HG03196 (cell line): ENCODE results near the gene SOS1.
"Not testable (repeated sequence)": the region's sequence is repeated elsewhere in the genome, so short reads cannot be mapped to it uniquely, and the experiment has no call there.

ENCODE experiments used
- ATAC-seq: cut with Tn5 transposase; IDR thresholded peaks from one replicate; pipeline ENCODE4 v1.9.1; 2021; ENCODE audit not compliant: unreplicated experiment

SOS1 gene

GRCh38 chr2:38977047-38977446 lies 143.8 kb downstream of the SOS1 start:
- ATAC-seq = no peak

DNA sequence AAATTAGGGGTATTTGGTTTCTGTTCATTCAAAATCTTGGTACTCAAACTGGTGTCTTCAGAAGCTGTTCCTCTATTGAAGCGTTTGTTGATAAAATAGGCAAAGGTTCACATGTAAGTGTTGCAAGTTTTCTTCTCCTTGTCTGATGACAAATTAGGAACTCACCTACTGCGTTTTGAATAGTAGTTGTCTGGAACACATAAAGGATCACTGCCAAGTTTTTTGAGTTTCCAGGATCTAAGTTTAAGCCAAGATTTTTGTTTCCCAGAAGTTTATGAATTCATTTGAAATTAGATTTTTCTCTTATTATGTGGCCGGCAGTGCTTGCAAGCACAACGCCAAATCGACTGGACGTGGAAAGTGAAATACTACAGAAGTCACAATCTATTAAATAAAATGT lies 145.8 kb downstream of the SOS1 start:
- no peak for ATAC-seq

- no peak for ATAC-seq
Observed at GRCh38 chr2:38973266-38973665, 147.6 kb downstream of the SOS1 start.

DNA sequence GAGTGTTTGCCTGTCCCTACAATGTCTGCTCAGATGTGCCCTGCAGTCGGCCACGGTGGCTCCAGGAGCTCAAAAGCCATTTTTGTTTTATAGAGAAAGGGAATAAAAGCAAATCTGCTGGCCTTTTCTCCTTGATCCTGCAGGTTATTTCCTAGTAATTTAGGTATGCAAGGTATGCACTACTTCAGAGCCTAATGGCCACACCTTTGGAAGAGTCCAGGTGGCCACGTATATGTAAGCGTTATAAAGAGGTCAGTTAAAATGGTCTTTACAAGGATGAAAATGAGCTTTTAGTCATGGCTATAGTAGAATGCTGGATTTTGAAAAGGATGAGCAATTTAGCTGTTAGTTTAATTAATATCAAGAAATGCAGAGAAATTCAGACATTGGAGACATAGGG lies 149.5 kb downstream of the SOS1 start:
- ATAC-seq = no peak

DNA sequence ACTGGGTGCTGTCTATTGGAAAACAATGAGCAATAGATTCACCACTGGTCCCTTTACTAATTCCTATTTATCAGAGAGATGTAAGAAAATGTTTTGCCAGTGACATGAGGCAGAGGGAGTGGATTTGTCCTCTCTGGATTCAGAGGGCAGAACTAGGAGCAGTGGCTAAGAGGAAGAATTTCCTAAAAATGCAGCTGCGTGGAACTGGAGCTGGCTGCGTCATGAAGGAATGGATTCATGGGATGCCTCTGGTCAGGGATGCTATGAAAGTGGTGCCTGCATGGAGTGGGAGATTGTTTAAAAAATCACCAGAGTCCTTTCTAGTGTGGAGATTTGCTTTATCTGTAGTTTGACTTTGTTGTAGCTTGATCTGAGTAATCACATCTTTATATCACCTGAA lies 152.8 kb downstream of the SOS1 start:
- no peak for ATAC-seq

GRCh38 chr2:38966678-38967077 lies 154.2 kb downstream of the SOS1 start:
- ATAC-seq = no peak

DNA sequence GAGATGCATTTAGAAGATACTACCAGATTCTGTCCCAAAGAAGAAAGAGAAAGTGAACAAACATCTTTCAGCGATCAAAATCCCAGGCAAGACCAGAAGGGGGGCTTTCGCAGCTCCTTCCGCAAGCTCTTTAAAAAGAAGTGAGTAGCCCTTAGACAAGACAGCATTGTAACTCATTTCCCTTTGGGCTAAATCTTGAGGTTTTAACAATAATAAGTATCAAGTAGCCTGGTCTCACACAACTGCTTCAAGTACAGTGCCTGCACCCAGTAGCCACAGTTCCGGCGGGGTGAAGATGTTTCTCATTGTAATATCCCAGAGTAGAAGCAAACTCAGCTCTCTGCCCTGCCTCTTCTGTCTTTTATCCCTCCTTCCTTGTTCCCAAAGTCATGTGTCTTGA lies 154.8 kb downstream of the SOS1 start:
- ATAC-seq = no peak

GRCh38 chr2:38960609-38961320 lies 160.1 kb downstream of the SOS1 start:
- ATAC-seq = no peak

GRCh38 chr2:38959938-38960608 lies 160.8 kb downstream of the SOS1 start:
- ATAC-seq = no peak

- ATAC-seq = no peak
Observed at GRCh38 chr2:38959466-38959865, 161.4 kb downstream of the SOS1 start.

- no peak for ATAC-seq
Observed at GRCh38 chr2:38957972-38958371, 162.9 kb downstream of the SOS1 start.

GRCh38 chr2:38951766-38952165 lies 169.1 kb downstream of the SOS1 start:
- ATAC-seq = no peak

GRCh38 chr2:38948995-38949394 lies 171.9 kb downstream of the SOS1 start:
- ATAC-seq = no peak

DNA sequence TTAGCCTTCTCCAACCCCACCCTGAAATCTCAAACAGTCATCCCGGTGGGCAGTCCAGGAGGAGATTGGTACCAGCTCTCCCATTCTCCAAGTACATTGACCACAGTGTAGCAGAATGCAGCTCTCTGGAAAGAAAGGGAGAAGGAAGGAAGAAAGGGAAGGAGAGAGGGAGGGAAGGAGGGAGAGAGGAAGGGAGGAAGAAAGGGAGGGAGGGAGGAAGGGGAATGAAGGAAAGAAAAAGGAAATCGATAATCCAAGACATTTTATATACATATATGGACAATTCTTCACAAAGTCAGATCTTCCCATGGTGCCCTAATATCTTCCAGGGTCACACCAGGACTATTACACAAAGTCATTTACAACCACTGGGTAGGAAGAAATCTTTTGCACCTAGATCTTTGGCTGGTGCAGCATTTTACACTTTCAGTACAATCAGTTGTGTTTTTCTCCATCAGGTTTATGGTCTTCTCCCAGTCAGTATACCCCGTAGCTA lies 172.4 kb downstream of the SOS1 start:
- ATAC-seq = no peak

DNA sequence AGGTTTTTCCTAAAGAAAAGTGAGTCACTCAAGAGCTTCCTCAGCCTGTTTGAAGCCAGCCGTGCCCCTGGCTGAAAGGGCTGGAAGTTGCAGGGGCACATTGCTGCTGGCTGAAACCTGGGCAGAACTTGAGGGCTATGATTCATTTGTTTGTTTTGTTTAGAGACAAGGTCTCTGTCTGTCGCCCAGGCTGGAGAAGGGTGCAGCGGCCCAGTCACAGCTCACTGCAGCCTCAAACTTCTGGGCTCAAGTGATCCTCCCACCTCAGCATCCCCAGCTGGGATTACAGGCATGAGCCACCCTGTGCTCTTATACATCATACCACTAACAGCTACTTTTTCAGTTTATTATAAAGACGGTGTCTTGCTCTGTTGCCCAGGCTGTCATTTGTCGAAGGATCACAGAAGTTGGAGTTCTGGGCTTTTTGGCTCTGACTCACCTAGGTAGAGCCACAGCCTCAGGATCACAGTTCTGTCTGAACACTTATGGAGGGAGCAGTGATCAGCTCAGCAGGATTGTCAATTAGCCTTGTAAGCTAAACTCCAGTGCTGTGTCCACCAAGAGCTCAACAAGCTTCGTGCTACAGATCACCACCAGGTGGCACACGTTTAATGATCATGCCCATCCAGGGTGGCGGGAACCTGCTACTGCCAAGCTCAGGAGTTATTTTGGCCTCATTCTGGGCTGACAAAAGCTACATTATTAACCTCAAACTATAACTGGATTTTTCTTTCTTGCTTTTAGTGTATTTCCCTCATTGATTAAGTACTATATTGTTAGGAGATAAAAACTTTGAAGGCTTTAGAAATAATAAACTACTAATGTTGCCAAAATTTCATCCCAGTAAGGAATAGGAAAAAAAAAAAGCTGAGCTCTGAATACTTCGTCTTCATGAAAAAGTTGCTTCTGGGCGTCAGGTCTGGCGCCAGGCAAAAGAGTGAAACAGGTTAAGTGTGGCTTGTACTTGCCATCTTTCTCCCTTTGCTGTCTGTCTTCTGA lies 173.3 kb downstream of the SOS1 start:
- peak; percentile 73 for ATAC-seq

DNA sequence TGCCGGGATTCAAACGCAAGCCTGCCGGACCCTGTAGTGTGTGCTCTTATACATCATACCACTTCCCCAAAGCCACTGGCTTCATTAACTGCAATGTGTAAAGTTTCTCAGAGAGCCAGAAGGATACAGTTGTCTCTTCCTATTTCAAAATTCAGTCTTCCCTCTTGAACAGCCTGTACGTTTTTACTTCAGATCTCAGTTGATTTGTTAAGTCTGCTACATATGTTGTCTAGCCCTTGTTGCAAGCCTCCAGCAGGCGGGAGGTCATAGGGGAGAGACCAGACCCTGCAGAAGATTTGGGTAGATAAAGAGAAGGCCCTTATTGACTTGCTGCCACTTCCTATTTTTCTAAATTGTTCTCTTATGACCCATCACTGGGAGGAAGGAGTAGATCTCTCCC lies 174.9 kb downstream of the SOS1 start:
- no peak for ATAC-seq

- ATAC-seq = no peak
Observed at GRCh38 chr2:38945372-38945771, 175.5 kb downstream of the SOS1 start.

DNA sequence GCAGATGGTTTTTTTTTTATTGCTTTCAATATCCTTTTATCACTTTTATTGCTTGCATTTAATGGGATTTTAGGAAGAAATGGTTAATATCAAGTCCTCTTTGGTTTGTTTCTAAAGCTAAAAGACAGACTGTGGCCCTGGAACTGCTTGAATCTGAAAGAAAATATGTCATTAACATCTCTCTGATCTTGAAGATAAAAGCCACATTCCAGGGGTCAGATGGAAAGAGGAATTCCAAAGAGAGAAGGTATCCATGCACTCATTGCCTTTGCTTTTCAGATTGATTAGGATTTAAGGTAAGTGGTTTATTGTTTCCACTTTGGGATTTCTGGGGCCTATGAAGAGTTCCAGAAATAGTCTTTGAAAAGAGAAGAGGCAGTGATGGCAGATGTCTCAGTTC lies 177.1 kb downstream of the SOS1 start:
- ATAC-seq = no peak

- ATAC-seq = no peak
Observed at GRCh38 chr2:38940746-38941145, 180.1 kb downstream of the SOS1 start.

GRCh38 chr2:38937548-38937947 lies 183.3 kb downstream of the SOS1 start:
- ATAC-seq = no peak

DNA sequence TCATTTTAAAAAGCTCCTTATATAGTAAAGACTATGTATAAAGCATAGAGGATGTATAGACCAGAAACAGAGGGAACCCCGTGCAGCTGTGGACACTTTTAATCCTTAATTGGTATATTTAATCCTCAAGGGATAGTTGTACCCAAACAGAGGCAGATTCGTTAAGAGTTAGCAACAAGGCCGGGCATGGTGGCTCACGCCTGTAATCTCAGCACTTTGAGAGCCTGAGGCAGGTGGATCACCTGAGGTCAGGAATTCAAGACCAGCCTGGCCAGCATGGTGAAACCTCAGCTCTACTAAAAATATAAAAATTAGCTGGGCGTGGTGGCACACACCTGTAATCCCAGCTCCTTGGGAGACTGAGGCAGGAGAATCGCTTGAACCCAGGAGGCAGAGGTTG lies 184.3 kb downstream of the SOS1 start:
- not testable (repeated sequence) for ATAC-seq
